NCI-H1436 treated with DMSO at 0.1 percent for 48 hours (cell line): ENCODE measurements around the gene PIP4P1.
"Not testable (repeated sequence)": the region's sequence is repeated elsewhere in the genome, so short reads cannot be mapped to it uniquely, and the experiment has no call there.

Experiments
- DNase-seq: peaks from one replicate; lab custom pipeline; 2025; lab: John Stamatoyannopoulos, UW

The PIP4P1 gene

DNA sequence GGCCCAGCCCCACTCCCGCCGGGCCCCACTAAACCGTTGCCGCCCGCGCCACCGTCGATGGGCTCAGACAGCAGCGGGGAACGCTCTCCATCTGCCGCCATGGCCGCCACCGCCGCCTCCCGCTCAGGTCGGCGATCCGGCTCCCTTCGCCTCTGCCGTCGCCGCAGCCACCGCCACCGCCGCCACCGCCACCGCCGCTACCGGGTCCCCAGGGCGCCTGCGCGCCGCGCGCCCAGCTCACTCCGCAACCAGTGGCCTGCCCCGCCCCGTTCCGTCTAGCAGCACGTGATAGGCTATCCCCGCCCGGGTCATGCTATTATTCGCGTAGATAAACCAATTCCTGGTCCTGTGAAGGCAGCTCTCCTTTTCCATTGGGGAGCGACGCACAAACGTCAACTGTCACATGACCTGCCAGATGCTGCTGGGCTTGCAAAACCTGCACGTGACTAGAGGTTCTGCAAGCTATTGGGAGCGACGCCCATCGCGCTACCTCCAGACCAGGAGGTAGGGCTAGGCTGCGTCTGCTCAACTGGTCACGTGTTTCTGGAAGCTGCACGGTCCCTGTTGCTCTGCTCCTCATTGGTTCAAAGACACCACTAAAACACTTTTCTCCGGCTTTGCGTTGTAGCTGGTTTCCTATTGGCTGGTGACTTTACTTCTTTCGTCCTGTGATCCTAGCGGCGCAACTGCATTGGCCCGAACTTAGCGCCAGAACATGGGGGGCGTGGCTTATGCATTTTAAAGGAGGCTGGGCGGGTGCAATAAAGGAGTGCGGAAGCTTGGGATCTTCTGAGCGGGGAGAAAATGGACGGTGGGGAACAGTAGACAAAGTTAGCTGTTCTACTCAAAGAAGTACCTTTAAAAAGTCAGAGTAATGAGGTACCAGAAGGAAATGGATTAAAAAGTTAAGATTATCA lies at the start of gene PIP4P1:
TSS of gene PIP4P1 (minus strand) at position 210 of the 917 bp plus-strand sequence. CDS start at position 101, 109 bp downstream.
- peak; percentile 99 for DNase-seq

DNA sequence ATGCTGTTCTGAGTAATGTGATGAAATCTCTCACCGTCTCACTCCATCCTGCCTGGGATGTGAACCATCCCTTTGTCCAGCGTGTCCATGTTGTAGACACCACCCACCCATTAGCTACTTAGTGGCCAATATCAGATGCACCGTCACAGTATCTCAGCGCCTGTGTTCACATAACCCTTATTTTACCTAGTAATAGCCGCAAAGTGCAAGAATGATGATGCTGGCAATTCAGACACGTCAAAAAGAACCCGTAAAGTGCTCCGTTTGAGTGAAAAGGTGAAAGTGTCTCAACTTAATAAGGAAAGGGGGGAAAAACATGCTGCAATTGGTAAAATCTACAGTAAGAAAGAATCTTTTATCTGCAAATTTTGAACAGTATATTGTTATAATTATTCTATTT lies 47.1 kb upstream of the PIP4P1 start:
- no peak for DNase-seq

DNA sequence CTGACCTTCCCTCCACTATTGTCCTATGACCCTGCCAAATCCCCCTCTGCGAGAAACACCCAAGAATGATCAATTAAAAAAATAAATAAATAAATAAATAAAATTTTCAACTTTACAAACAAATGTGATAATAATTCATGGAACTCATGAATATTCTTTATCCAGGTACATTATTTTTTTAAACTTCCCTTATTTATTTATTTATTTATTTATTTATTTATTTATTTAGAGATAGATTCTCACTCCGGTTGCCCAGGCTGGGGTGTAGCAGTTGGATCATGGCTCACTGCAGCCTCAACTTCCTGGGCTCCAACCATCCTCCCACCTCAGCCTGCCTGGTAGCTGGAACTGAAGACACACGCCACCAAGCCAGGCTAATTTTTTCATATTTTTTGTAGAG lies 46.3 kb upstream of the PIP4P1 start:
- not testable (repeated sequence) for DNase-seq

DNA sequence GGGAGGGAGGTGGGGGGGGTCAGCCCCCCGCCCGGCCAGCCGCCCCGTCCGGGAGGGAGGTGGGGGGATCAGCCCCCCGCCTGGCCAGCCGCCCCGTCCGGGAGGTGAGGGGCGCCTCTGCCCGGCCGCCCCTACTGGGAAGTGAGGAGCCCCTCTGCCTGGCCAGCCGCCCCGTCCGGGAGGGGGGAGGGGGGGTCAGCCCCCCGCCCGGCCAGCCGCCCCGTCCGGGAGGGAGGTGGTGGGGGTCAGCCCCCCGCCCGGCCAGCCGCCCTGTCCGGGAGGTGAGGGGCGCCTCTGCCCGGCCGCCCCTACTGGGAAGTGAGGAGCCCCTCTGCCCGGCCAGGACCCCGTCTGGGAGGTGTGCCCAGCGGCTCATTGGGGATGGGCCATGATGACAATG lies 45.5 kb upstream of the PIP4P1 start:
- not testable (repeated sequence) for DNase-seq

DNA sequence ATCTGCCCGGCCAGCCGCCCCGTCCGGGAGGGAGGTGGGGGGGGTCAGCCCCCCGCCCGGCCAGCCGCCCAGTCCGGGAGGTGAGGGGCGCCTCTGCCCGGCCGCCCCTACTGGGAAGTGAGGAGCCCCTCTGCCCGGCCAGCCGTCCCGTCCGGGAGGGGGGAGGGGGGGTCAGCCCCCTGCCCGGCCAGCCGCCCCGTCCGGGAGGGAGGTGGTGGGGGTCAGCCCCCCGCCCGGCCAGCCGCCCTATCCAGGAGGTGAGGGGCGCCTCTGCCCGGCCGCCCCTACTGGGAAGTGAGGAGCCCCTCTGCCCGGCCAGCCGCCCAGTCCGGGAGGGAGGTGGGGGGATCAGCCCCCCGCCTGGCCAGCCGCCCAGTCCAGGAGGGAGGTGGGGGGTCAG lies 45.0 kb upstream of the PIP4P1 start:
- DNase-seq, result not testable (repeated sequence)

DNA sequence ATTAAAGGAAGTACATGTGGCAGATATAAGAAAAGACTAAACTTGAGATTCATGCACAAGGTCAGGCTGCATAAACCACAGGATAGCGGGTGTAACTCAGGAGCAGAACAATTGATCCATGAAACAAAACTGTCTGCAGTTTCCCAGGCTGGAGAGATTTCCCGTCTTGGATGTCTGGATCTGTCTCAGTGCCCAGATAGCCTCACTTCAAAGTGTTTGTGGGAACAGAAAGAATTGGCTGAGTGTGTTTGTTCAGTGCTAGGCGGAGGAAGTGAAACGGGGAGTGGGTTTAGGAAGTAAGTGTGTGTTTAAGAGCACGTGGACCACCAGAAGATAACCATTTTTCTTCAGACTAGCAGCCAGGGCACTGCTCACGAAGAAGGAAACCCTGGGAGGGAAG lies 42.7 kb upstream of the PIP4P1 start:
- DNase-seq, result no peak

DNA sequence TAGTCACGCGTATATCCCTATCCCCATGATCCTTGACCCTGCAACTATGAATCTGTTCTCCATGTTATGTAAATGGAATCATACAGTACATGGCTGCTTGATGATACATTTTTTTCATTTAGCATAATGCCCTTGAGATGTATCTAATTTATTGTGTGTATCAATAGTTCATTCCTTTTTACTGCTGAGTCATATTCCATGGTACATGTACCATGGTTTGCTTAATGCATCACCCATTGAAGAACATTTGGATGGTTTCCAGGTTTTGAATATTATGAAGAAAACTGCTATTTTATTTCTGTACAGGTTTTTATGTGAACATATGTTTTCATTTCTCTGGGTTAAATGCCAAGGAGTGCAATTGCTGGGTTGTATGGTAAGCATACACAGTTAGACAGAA lies 40.1 kb upstream of the PIP4P1 start:
- DNase-seq, result no peak

DNA sequence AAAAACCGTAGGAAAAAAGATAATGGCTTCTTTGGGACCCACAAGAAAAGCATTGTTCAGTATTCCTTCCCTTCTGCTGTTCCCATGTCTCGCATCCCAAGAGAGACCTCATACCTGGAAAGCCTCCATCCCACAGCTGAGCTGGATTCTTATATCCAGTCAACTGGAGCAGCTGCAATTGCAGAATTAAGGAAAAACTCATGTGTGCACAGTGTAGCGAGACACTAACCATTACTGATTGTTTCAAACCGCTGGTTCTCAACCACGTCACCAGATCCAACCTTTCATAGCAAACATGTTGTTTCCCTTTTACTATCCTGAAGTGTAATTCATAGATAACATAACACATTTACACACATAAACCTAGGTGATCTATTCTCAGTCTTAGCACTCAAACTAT lies 38.6 kb upstream of the PIP4P1 start:
- no peak for DNase-seq

DNA sequence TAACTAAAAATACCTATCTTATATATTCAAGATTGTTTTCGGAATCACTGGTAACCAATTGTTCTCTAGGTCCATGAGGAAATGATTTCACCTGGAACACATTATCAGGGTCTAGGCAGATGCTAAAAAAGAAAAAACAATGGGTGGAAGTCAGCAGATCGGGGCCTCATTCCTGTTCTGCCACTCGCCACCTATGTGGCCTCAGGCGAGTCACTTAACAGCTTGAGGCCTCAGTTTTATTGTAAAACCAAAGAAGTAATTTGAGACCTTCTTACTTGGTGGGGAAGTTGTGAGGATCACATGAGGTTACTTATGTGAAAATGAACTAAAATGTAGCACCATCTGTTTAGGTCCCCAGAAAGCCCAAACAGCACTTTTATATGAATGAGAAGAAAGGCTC lies 37.9 kb upstream of the PIP4P1 start:
- DNase-seq, result no peak

DNA sequence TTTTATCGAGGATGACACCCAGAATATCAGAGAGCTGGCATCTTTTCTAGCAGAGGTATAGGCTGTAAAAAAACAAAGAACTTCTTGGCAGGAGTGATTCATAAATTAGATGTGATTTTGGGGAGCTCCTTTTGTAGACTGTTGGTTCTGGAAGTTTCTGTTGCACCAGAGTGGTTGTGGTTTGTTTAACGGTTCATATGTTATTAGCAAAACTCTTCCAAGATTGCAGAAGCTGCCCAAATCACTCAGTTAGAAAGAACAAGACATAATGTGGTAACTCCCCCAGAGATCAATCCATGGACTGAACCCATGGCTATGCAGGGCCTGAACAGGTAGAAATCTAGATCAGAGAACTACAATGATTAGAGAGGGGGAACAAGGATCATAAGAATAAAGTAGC lies 37.4 kb upstream of the PIP4P1 start:
- no peak for DNase-seq

DNA sequence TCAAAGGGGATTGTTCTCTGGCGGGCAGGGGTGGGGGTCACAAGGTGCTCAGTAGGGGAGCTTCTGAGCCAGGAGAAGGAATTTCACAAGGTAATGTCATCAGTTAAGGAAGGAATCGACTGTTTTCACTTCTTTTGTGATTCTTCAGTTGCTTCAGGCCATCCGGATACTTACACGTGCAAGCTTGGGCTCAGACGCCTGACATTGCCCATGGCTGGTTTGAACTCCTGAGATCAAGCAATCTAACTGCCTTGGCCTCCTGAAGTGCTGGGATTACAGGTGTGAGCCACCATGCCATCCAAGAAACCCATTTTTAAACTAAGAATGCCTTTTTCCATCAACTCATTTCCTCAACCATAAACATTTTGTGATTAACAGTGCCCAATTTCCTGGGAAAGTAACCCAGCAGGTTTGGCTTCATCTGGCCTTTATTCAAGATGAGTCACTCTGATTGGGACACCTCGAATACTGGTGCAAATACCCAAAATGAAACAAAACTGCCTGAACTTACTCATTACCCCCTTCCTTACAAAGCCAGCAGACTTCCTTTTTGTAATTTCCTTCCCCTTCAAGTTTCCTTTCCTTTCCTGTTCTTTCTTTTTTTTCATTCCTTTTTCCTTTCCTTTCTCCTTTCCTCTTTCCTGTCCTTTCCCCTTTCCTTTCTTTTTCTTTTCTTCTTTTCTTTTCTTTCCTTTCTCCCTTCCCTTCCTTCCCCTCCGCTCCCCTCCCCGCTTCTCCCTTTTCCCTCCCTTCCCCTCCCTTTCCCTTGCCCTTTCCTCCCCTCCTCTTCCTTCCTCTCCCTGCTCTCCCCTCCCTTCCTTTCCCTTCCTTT lies 33.9 kb upstream of the PIP4P1 start:
- no peak for DNase-seq

DNA sequence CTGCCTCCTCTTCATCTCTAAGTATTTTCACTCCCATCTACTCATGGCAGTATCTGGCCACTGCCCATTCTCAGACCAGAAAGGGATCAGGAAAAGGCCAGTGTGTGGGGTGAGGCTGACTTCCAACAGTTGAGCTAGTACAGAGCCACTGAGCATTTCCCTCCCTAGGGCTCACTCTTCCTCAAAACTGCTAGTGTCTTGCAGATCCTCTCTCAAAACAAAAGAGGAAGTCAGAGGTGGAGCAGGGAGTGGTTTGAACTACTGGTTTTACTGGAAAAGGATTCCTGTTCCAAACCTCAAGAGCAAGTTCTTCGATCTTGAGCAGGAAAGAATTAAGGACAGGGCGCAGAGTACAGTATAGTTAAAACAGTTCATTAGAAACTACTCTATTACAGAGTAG lies 32.4 kb upstream of the PIP4P1 start:
- no peak for DNase-seq

DNA sequence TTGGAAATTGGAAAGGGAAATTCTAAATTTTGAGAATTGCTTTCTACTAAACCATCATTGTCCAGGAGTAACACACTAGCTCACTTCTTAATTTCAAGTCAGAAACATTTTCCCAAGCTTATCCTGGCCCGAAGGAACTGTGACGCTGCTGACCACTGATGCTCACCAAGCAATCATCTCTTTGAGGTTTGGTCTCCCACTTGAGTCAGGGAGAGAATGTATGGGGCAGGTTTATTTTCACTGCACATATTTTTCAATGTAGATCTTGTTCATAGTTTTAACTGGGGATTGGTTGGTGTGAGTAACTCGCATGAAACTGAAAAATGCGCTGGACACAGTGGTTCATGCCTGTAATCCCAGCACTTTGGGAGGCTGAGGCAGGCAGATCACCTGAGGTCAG lies 31.3 kb upstream of the PIP4P1 start:
- DNase-seq, result no peak

DNA sequence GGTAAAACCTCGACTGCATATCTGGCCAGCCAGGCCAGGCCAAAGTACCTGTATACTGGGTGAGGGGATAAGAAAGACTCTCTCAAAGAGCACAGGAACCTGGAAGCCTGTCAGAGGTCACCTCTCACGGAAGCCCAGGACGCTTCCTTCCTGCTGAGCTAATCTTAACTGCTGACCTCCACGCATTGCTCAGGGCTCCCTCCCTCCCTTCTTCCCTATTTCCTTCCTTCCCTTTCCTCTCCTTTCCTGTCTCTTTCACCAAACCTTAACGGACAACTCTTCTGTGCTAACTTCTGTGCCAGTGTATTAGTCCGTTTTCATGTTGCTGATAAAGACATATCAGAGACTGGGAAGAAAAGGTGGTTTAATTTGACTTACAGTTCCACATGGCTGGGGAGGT lies 29.3 kb upstream of the PIP4P1 start:
- no peak for DNase-seq

DNA sequence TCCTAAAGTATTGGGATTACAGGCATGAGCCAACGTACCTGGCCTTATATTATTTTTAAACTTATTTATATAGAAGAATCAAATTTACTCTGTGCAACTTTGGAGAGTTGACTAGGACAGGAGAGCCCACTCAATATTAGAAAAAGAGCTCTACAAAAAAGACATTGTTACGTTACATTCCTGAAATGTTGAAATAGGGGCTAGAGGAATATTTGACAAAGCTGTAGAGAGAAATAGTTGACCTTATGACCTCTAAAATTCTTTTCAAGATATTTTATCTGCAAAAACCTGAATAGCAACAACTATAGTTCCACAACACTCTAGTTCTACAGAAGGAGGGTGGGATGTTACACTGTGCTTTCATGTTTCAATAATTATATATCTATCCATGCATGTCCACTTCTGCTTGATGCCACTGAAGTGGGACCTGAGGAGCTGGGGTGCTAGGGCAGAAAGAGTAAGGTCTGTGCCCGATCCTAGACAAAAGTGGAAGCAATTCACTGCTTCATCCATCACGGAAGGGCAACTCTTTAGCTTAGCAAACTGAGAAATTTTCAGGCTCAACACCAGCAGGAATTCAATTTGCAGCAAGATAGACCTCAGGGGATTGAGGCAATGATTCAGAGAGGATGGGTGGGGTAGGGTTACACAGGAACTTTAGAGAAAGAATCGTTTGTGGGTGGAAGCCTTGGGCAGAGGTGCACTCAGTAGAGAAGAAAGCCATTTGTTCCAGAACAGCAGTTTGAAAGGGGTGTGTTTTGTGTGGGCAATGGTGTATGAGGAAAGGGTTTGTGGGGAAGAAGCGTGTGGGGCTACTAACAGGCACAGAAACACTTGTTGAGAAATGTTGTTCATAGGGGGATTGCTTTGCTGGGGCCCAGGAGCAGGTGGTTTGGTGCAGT lies 28.1 kb upstream of the PIP4P1 start:
- no peak for DNase-seq

DNA sequence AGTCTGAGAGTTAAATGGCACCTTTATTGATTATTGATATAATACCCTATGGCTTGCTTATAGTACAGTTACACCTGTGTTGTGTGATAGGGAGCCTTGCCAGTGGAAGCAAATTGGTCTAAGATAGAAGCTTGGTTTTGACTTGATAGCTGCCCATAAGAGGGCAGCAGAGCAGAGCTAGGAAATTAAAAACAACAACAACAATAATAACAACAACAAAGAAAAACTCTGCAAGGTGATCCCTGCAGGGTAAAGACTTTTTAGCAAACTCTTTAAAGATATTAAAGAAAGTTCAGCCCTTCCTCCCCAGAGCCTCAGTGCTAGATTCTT lies 26.1 kb upstream of the PIP4P1 start:
- no peak for DNase-seq

DNA sequence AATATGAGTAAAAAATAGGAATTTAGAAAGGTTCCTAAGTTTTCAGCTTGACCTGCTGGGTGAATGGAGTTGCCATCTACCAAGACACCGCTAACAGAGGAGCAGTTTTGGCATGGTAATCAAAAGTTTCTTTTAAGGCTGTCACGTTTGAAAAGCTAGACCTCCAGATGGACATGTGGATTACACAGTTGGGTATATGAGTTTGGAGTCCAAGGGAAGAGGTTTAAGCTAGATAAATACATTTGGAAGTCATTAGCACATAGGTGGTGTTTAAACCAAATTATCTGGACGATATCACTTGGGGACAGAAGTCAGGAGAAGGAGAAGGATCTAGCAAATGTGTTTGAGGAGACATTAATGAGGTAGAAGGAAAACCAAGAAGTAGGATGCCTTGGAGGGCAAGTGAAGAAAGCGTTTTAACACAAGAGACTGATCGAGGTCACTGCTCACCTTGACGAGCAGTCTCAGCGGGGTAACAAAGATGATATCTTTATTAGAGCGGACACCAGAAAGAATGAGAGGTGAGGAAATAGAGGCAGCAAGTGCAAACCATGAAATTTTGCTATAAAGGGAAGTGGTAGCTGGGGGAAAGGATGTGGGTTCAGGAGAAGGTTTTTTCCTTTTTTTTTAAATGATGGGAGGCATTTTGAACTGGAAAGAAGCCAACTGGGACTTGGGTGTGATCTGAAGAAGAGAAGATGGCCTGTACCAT lies 25.6 kb upstream of the PIP4P1 start:
- no peak for DNase-seq

DNA sequence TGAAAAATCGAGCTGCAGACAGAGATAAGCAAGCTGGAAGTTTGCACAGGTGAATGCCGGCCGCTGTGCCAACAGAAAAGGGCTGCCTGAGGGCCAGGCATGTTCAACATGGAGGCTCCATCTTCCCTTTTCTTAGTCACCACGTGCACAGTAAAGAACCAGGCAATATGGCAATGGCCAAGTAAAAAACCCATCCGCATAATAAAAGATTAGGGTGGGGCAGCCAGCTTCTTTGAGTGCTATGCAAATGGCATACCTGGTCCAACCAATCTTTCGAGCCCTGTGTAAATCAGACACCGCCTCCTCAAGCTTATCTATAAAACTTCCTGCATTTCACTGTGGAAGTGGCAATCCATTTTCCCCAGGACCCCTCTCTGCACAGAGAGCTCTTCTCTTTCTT lies 24.7 kb upstream of the PIP4P1 start:
- no peak for DNase-seq

DNA sequence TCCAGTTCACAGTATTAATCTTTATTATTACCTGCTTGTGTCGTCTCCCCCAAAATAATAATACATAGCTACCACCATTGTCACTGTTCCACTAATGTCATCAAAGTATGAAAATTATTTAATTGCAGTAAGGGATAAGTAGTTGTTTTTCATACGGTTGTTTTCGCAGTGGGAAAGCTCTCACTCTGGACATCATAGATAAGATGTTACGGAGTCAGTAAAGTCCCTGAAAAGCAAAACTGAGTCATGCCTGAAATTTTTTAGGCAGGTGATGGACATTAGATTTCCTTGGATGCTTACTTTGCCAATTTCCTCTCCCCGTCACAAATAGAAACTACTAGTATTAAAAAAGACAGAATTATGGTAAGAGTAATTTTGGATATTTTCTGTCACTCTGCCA lies 21.1 kb upstream of the PIP4P1 start:
- no peak for DNase-seq

DNA sequence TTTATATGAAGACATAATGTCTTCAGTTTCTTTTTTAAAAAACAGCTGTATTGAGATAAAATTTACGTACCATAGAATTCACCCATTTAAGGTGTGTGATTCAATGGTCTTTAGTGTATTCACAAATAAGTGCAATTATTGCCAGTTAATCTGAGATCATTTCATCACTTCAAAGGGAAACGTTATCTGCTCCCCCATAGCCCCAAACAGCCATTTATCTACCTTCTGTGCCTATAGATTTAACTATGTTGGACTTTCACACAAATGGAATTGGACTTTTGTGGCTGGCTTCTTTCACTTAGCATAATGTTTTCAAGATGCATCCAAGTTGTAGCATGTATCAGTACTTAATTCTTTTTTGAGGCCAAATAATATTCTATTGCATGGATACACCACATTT lies 17.7 kb upstream of the PIP4P1 start:
- DNase-seq, result no peak

DNA sequence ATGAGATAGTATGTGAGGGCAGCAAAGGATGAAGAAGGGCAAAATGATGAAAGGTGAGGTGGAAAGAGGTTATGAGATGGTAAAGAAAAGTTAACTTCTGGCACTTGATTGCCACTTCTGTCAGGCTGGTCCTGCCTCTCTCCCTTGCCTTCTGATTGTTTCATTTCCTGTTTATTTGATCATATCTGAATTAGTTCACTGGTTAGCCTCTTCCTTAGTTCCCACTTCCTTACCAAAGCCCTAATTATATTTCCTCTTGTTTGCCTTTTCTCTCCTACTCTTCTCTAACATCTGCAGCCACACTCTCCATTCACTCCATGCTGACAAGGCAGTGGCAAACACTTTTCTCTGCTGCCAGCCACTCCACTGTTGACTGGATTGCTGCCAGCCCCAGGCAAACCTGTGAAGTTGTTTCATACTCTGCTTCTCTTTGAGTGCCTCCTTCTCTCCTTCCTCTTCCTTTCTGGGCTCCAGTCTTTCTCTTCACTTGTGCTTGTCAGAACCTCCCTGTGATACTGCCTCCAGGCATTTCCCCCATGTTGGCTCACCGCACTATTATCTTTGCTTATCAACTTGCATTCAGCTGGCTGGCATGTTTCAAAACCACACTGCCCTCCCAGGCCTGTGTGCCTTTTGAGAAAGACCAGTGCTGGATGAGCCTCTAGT lies 16.1 kb upstream of the PIP4P1 start:
- no peak for DNase-seq
